ENCODE results near the gene CBX6. TPM values are rescaled to one million over a fixed set of nuclear protein-coding genes. Genes with fewer than 3 reads are reported as not detected.

Gene CBX6
- total RNA-seq, 3 donors from 2014 or later (not counting 1 experiment from before 2014, with no cell fraction given): 68.0 to 81.5 (median 75.7) TPM

- Mint-ChIP-seq H3K27me3 (ENCODE audit: low read depth in 2 of 2) (peaks cover 8 to 28% of the 10 kb centered on the region in 2 donors), H3K9me3 (no peaks in the 10 kb centered on the region), H3K4me1 (no peaks in the 10 kb centered on the region), H3K4me3 (no peak overlapping the region), H3K27ac (no peak overlapping the region), H3K36me3 (no peaks in the 10 kb centered on the region)
- Histone ChIP-seq H3K36me3 (ENCODE audit: control insufficient read depth, insufficient read depth, low read length) (no peaks in the 10 kb centered on the region), H3K27ac (ENCODE audit: low read length) (no peak overlapping the region), H3K4me3 (ENCODE audit: low read length) (no peak overlapping the region), H3K4me1 (ENCODE audit: control insufficient read depth, insufficient read depth, low read length) (no peaks in the 10 kb centered on the region), H3K9me3 (ENCODE audit: control insufficient read depth, insufficient read depth, low read length) (no peaks in the 10 kb centered on the region), H3K27me3 (ENCODE audit: control insufficient read depth, insufficient read depth, low read length) (no peaks in the 10 kb centered on the region)
- ATAC-seq (no peak), DNase-seq (peak in 1 of 2 donors; percentile 2)
- intact Hi-C loops (cut with micrococcal nuclease): no loop called here
- TF ChIP-seq, protein P1, sequence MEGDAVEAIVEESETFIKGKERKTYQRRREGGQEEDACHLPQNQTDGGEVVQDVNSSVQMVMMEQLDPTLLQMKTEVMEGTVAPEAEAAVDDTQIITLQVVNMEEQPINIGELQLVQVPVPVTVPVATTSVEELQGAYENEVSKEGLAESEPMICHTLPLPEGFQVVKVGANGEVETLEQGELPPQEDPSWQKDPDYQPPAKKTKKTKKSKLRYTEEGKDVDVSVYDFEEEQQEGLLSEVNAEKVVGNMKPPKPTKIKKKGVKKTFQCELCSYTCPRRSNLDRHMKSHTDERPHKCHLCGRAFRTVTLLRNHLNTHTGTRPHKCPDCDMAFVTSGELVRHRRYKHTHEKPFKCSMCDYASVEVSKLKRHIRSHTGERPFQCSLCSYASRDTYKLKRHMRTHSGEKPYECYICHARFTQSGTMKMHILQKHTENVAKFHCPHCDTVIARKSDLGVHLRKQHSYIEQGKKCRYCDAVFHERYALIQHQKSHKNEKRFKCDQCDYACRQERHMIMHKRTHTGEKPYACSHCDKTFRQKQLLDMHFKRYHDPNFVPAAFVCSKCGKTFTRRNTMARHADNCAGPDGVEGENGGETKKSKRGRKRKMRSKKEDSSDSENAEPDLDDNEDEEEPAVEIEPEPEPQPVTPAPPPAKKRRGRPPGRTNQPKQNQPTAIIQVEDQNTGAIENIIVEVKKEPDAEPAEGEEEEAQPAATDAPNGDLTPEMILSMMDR (IDR thresholded peaks at IDR 0.05): no peak
- 19% methylated on average over 9 of the region's 9 CpGs for WGBS (ENCODE audit: insufficient coverage)
Observed at GRCh38 chr22:38881464-38881871, 9.5 kb upstream of the CBX6 start.

DNA sequence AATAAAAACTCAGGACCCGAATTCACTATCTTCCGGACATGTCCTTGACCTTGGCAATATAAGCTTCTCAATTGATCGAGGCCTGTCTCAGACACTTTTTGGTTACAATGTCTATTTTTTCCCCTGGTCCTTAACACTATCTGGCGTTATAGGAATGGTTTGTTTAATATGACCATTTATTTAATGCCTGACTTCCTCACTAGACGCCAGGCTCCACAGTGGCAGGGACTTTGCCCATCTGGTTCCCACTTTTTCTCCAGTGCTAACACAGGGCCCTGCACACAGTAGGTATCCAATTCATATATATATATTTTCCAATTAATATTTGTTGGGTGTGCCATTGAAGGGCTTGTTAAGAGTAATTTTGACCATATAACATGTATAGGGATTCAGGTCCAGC lies 7.9 kb upstream of the CBX6 start:
- Mint-ChIP-seq H3K4me3 (no peak overlapping the region), H3K36me3 (no peaks in the 10 kb centered on the region), H3K27me3 (ENCODE audit: low read depth in 2 of 2) (peaks cover 8 to 30% of the 10 kb centered on the region in 2 donors), H3K9me3 (no peaks in the 10 kb centered on the region), H3K27ac (no peak overlapping the region), H3K4me1 (no peaks in the 10 kb centered on the region)
- Histone ChIP-seq H3K27me3 (ENCODE audit: control insufficient read depth, insufficient read depth, low read length) (no peaks in the 10 kb centered on the region), H3K4me1 (ENCODE audit: control insufficient read depth, insufficient read depth, low read length) (no peaks in the 10 kb centered on the region), H3K36me3 (ENCODE audit: control insufficient read depth, insufficient read depth, low read length) (no peaks in the 10 kb centered on the region), H3K4me3 (ENCODE audit: low read length) (no peak overlapping the region), H3K9me3 (ENCODE audit: control insufficient read depth, insufficient read depth, low read length) (no peaks in the 10 kb centered on the region), H3K27ac (ENCODE audit: low read length) (no peak overlapping the region)
- intact Hi-C loops (cut with micrococcal nuclease): no loop called here
- no peak for DNase-seq
- TF ChIP-seq, protein P1 (IDR thresholded peaks at IDR 0.05): no peak
- no peak for ATAC-seq
- 90% methylated on average over 4 of the region's 5 CpGs for WGBS (ENCODE audit: insufficient coverage)

DNA sequence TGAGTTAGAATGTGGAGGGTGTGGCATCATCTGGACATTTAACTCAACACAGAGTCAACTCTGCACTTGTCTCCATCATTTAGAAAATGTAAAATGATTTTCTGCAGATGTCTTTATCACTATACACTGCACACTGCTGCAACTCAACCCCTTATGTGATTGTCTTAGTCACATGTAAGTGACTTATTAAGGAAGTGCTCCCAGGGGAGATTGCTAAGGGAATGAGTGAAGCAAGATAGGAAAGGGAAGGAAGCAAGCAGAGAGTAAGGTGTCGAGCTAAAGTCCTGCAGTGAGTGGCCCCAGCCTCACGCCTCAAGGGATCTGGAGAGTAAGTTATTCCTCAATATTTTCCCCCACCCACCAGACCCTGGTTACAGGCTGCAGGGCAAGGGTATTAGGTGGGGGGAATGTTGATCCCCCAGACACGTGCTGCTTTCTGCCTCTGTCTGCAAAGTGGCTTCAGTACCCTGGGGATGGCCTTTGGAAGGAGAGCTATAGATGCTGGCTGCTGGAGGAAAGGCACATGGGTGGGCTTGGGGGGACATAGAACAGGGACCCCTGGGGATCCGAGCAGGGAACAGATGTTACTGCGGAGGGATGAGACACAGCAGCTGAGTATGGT lies 7.2 kb upstream of the CBX6 start:
- WGBS (ENCODE audit: insufficient coverage): 74% methylated on average over 3 of the region's 5 CpGs
- no peak overlapping the region for H3K27ac Mint-ChIP-seq
- H3K36me3 ChIP-seq (ENCODE audit: control insufficient read depth, insufficient read depth, low read length): no peaks in the 10 kb centered on the region
- no peaks in the 10 kb centered on the region for H3K9me3 Mint-ChIP-seq
- H3K4me1 Mint-ChIP-seq: peaks cover 2 to 3% of the 10 kb centered on the region in 2 donors
- peaks cover 8 to 27% of the 10 kb centered on the region in 2 donors for H3K27me3 Mint-ChIP-seq (ENCODE audit: low read depth in 2 of 2)
- H3K27me3 ChIP-seq (ENCODE audit: control insufficient read depth, insufficient read depth, low read length): no peaks in the 10 kb centered on the region
- no peak overlapping the region for H3K4me3 ChIP-seq (ENCODE audit: low read length)
- H3K4me3 Mint-ChIP-seq: no peak overlapping the region
- TF ChIP-seq, protein P1 (IDR thresholded peaks at IDR 0.05): no peak
- peak in 1 of 2 donors; percentile 1 for DNase-seq
- H3K27ac ChIP-seq (ENCODE audit: low read length): no peak overlapping the region
- ATAC-seq: no peak
- H3K9me3 ChIP-seq (ENCODE audit: control insufficient read depth, insufficient read depth, low read length): no peaks in the 10 kb centered on the region
- intact Hi-C loops (cut with micrococcal nuclease): no loop called here
- peaks cover under 1% of the 10 kb centered on the region for H3K4me1 ChIP-seq (ENCODE audit: control insufficient read depth, insufficient read depth, low read length)
- no peaks in the 10 kb centered on the region for H3K36me3 Mint-ChIP-seq

DNA sequence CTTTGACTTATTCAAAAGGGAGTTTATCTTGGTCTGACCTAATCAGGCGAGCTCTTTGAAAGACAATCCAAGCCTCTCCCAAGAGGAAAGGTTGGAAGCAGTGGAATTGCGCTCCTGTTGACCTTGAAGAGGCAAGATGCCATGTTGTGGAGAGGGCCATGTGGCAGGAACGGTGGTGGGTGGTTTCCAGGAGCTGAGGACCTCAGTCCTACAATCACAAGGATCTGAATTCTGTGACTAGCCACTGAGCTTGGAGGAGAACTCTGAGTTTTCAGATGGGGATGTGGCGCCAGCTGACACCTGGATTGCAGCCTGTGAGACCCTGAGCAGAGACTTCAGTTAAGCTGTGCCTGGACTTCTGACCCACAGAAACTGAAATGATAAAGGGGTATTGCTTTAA lies 6.0 kb upstream of the CBX6 start:
- H3K27ac Mint-ChIP-seq: no peak overlapping the region
- no peak overlapping the region for H3K4me3 ChIP-seq (ENCODE audit: low read length)
- H3K4me1 Mint-ChIP-seq: peaks cover 10 to 14% of the 10 kb centered on the region in 2 donors
- H3K27me3 Mint-ChIP-seq (ENCODE audit: low read depth in 2 of 2): peaks cover 8 to 27% of the 10 kb centered on the region in 2 donors
- H3K9me3 Mint-ChIP-seq: no peaks in the 10 kb centered on the region
- H3K36me3 ChIP-seq (ENCODE audit: control insufficient read depth, insufficient read depth, low read length): no peaks in the 10 kb centered on the region
- H3K4me1 ChIP-seq (ENCODE audit: control insufficient read depth, insufficient read depth, low read length): peaks cover 11% of the 10 kb centered on the region
- ATAC-seq (no peak), DNase-seq (no peak)
- TF ChIP-seq, protein P1 (IDR thresholded peaks at IDR 0.05): no peak
- WGBS (ENCODE audit: insufficient coverage): 90% methylated on average over 4 of the region's 4 CpGs
- no peaks in the 10 kb centered on the region for H3K36me3 Mint-ChIP-seq
- intact Hi-C loops (cut with micrococcal nuclease): no loop called here
- H3K9me3 ChIP-seq (ENCODE audit: control insufficient read depth, insufficient read depth, low read length): no peaks in the 10 kb centered on the region
- no peak overlapping the region for H3K27ac ChIP-seq (ENCODE audit: low read length)
- H3K27me3 ChIP-seq (ENCODE audit: control insufficient read depth, insufficient read depth, low read length): no peaks in the 10 kb centered on the region
- no peak overlapping the region for H3K4me3 Mint-ChIP-seq
